Endothelial cell of umbilical vein (primary cell): ENCODE measurements around the gene PRDM10. TPM values are rescaled to one million over a fixed set of nuclear protein-coding genes. Genes with fewer than 3 reads are reported as not detected.

Experiments
- BruUV-seq: library from RNA; stranded (reverse); fragments of 400-500 nt; replicated peaks from 2 replicates; lab custom pipeline; 2021; lab: Mats Ljungman, UMichigan
- CTCF ChIA-PET: fragments of 300-600, 350-600 bp; sonication (Branson Sonifier 250); formaldehyde crosslinking; loops from one replicate; lab custom pipeline; 2021; ENCODE audit warnings: antibody characterized with exemption, inconsistent platforms; lab: Charles Lee
- POLR2A ChIA-PET: fragments of 300-600, 350-600 bp; sonication (Branson Sonifier 250); formaldehyde crosslinking; loops from one replicate; lab custom pipeline; 2021; ENCODE audit warnings: antibody characterized with exemption, inconsistent platforms; lab: Charles Lee
- DNase-seq: peaks from one replicate; pipeline ENCODE4 v3.0.0-alpha.2; 2011; ENCODE audit warnings: low read depth, low spot score
- FAIRE-seq: peaks from 2 replicates; lab custom pipeline; 2011; peaks lifted over from hg19 to GRCh38; lab: Jason Lieb, UNC
- H2AFZ ChIP-seq: 2 replicates; pipeline ENCODE4 v1.6.0; 2012; ENCODE audit warnings: low read depth, low read length, control low read depth, inconsistent platforms
- H3K27ac ChIP-seq: 2 replicates; pipeline ENCODE4 v1.5.1; 2011; ENCODE audit warnings: low read depth, mild to moderate bottlenecking, control low read depth, low read length, moderate library complexity; ENCODE audit not compliant: insufficient read depth
- H3K27me3 ChIP-seq, 2 experiments: 2 replicates each; pipeline versions ENCODE4 v1.6.0 to v1.6.1; 2011; ENCODE audit warnings: low read length in 2 of 2, mixed read lengths in 1 of 2; ENCODE audit not compliant: control insufficient read depth in 2 of 2, insufficient read depth in 2 of 2
- H3K36me3 ChIP-seq, 2 experiments: 2 replicates in 1 of 2; 3 replicates in 1 of 2; pipeline ENCODE4 v1.5.1; 2011; ENCODE audit warnings: low read length in 2 of 2, mild to moderate bottlenecking in 1 of 2, moderate library complexity in 1 of 2; ENCODE audit not compliant: control insufficient read depth in 2 of 2, insufficient read depth in 2 of 2; ENCODE audit errors: extremely low read depth in 1 of 2
- H3K4me1 ChIP-seq: 3 replicates; pipeline ENCODE4 v1.5.1; 2011; ENCODE audit warnings: mild to moderate bottlenecking, low read length; ENCODE audit not compliant: control insufficient read depth, insufficient read depth; ENCODE audit errors: extremely low read depth
- H3K4me2 ChIP-seq: 2 replicates; pipeline ENCODE4 v1.6.1; 2011; ENCODE audit warnings: low read length, control low read depth, mixed read lengths; ENCODE audit not compliant: insufficient read depth
- H3K4me3 ChIP-seq, 3 experiments: fragments of 200-600 bp in 1 of 3; sonication (generic), shearing (Covaris generic) in 1 of 3; replicated peaks in 1 of 3; 2 replicates each; pipeline ENCODE4 v1.5.1; 2011 to 2016; ENCODE audit warnings: control low read depth in 3 of 3, low read length in 3 of 3, mild to moderate bottlenecking in 2 of 3, inconsistent platforms in 1 of 3, low read depth in 1 of 3, moderate library complexity in 1 of 3; ENCODE audit not compliant: insufficient read depth in 1 of 3
- H3K79me2 ChIP-seq: 2 replicates; pipeline ENCODE4 v1.6.0; 2012; ENCODE audit warnings: low read length, inconsistent platforms; ENCODE audit not compliant: control insufficient read depth, insufficient read depth
- H3K9ac ChIP-seq: replicated peaks from 2 replicates; pipeline ENCODE3; 2011; ENCODE audit warnings: low read length, control low read depth; ENCODE audit not compliant: insufficient read depth; ENCODE audit errors: extremely low read depth
- H3K9me1 ChIP-seq: replicated peaks from 3 replicates; pipeline ENCODE4 v1.6.0; 2011; ENCODE audit warnings: mild to moderate bottlenecking, low read length; ENCODE audit not compliant: control insufficient read depth, insufficient read depth; ENCODE audit errors: extremely low read depth
- H3K9me3 ChIP-seq: replicated peaks from 2 replicates; pipeline ENCODE4 v1.5.1; 2012; ENCODE audit warnings: low read length, inconsistent platforms; ENCODE audit not compliant: control insufficient read depth, insufficient read depth
- H4K20me1 ChIP-seq: replicated peaks from 2 replicates; pipeline ENCODE3; 2011; ENCODE audit warnings: mild to moderate bottlenecking, low read length; ENCODE audit not compliant: control insufficient read depth, insufficient read depth; ENCODE audit errors: extremely low read depth
- CTCF ChIP-seq, 2 donors: IDR thresholded peaks; 1 replicate in 1 of 2; 2 replicates in 1 of 2; pipeline ENCODE4 v1.5.1; 2011; ENCODE audit warnings: low read length in 2 of 2, mild to moderate bottlenecking in 2 of 2, moderate library complexity in 2 of 2, control low read depth in 1 of 2, inconsistent platforms in 1 of 2, low read depth in 1 of 2; ENCODE audit not compliant: insufficient read depth in 1 of 2; ENCODE audit errors: extremely low read depth in 1 of 2
- EZH2 ChIP-seq: IDR thresholded peaks from 2 replicates; pipeline ENCODE4 v1.6.1; 2012; ENCODE audit warnings: borderline replicate concordance, low read depth, mild to moderate bottlenecking, moderate library complexity, low read length, inconsistent platforms; ENCODE audit not compliant: severe bottlenecking
- FOS ChIP-seq: IDR thresholded peaks from 2 replicates; pipeline ENCODE4 v1.6.1; 2011; ENCODE audit warnings: mild to moderate bottlenecking, low read length, moderate library complexity, borderline replicate concordance; ENCODE audit not compliant: insufficient read depth
- GATA2 ChIP-seq: IDR thresholded peaks from 2 replicates; pipeline ENCODE4 v1.7.0; 2011; ENCODE audit warnings: low read depth, mild to moderate bottlenecking, moderate library complexity, mixed read lengths, low read length; ENCODE audit not compliant: insufficient read length, insufficient read depth
- JUN ChIP-seq: IDR thresholded peaks from 2 replicates; pipeline ENCODE4 v1.6.1; 2011; ENCODE audit warnings: borderline replicate concordance, low read depth; ENCODE audit not compliant: insufficient read length, insufficient read depth
- MAX ChIP-seq: IDR thresholded peaks from 2 replicates; pipeline ENCODE4 v1.6.1; 2011; ENCODE audit not compliant: insufficient read depth, insufficient read length
- MYC ChIP-seq: IDR thresholded peaks from one replicate; pipeline ENCODE4 v1.6.1; 2011; ENCODE audit warnings: mild to moderate bottlenecking, low read depth, low read length
- POLR2A ChIP-seq: IDR thresholded peaks from 2 replicates; pipeline ENCODE4 v1.6.1; 2012; ENCODE audit warnings: low read depth, mild to moderate bottlenecking, control low read depth, low read length
- POLR2AphosphoS5 ChIP-seq: IDR thresholded peaks from 2 replicates; pipeline ENCODE4 v1.6.1; 2012; ENCODE audit warnings: low read depth, mild to moderate bottlenecking, control low read depth, low read length, moderate library complexity; ENCODE audit not compliant: insufficient read depth
- dilution Hi-C: fragments of 300-500 bp; cut with MboI; formaldehyde crosslinking; loops from one replicate; pipeline ENCODE4 v1.15.0; 2019; ENCODE audit warnings: low sequenced_read_pairs; ENCODE audit not compliant: extremely low pct_ligation_motif_present
- intact Hi-C: fragments of 100-400 bp; cut with micrococcal nuclease; formaldehyde crosslinking; loops from one replicate; pipeline ENCODE4 v1.10.0; 2022
- polyA plus RNA-seq, 4 experiments: library from polyadenylated mRNA; depleted of rRNA in 3 of 4; stranded (reverse) in 3 of 4; unstranded in 1 of 4; fragments of >200 nt; gene quantifications; 2 replicates each; pipeline versions ENCODE4 v1.2.1 to v1.2.3, GENCODE V29; 2011 to 2012; ENCODE audit warnings: missing spikeins in 1 of 4
- total RNA-seq: library from RNA; stranded (reverse); gene quantifications from 2 replicates; pipeline ENCODE4 v1.2.3, GENCODE V29; 2021

The PRDM10 gene
- total and polyA plus RNA-seq, 2 donors (not counting 3 experiments of a cell fraction or from before 2014, with no cell fraction given), result 9.6 to 13.0 TPM

- POLR2A ChIA-PET, result no interaction called here
- Histone ChIP-seq H3K4me1 (peaks cover 19% of the 10 kb centered on the region), H3K4me3 (peak overlapping the region in 1 of 3 experiments; percentile 25), H3K27ac (peak overlapping the region; percentile 54), H2AFZ (no peak overlapping the region), H3K9me1 (no peaks in the 10 kb centered on the region), H4K20me1 (no peaks in the 10 kb centered on the region), H3K36me3 (peaks cover 0 to 5% of the 10 kb centered on the region in 2 experiments), H3K79me2 (no peaks in the 10 kb centered on the region), H3K4me2 (peak overlapping the region; percentile 60), H3K9me3 (no peaks in the 10 kb centered on the region), H3K27me3 (no peaks in the 10 kb centered on the region), H3K9ac (no peak overlapping the region)
- CTCF ChIA-PET, result interaction anchor here (1.1 to 2.0 kb wide), 8 partner anchors 10 to 195 kb away, joined by 3 to 24 read pairs (median 6); partner anchors contain the start of gene PRDM10
- dilution Hi-C loops (no loop called here), intact Hi-C loops (loop anchor here (2.0 kb wide), 2 partner anchors 13 to 51 kb away; partner anchors contain the start of gene PRDM10)
- FAIRE-seq (no peak), DNase-seq (no peak)
- no TSS peak for BruUV-seq
- TF ChIP-seq POLR2A (no peak), MAX (no peak), POLR2AphosphoS5 (no peak), GATA2 (no peak), FOS (no peak), CTCF (IDR thresholded peaks at IDR 0.05; ENCODE audit: extremely low read depth in 1 of 2, insufficient read depth in 1 of 2, low read depth in 1 of 2, low read length in 2 of 2) (no peak), MYC (no peak), EZH2 (no peak), JUN (no peak)
Observed at GRCh38 chr11:129951201-129951865, 51.3 kb downstream of the PRDM10 start.
